Right lobe of liver (tissue), 6 donors: Measurements from ENCODE around the gene CXXC1. TPM values are rescaled to one million over a fixed set of nuclear protein-coding genes. Genes with fewer than 3 reads are reported as not detected.
A peak's percentile ranks its signal among the peaks of the same experiment; 100 is the strongest.
"Not testable (repeated sequence)": the region's sequence is repeated elsewhere in the genome, so short reads cannot be mapped to it uniquely, and the experiment has no call there.

ENCODE experiments used
- ATAC-seq, 4 donors: fragments of 200-7000 bp; cut with Tn5 transposase; one replicate each; pipeline ENCODE4 v1.9.1; 2020; ENCODE audit warnings: mild to moderate bottlenecking in 4 of 4, moderate library complexity in 4 of 4
- DNase-seq, 3 donors: peaks; one replicate each; pipeline ENCODE4 v3.0.0-alpha.2; 2020
- H3K27ac ChIP-seq, 3 donors: fragments of 200-600 bp; one replicate each; pipeline ENCODE4 v1.8.0; 2022
- H3K27me3 ChIP-seq, 2 donors: fragments of 200-600 bp; one replicate each; pipeline ENCODE4 v1.8.0; 2022
- H3K36me3 ChIP-seq, 4 donors: fragments of 200-600 bp; sonication (generic) in 1 of 4; one replicate each; pipeline versions ENCODE4 v1.5.1 to v1.8.0; 2017 to 2022; ENCODE audit warnings: control low read depth in 1 of 4
- H3K4me1 ChIP-seq, 4 donors: fragments of 200-600 bp; sonication (generic) in 1 of 4; one replicate each; pipeline versions ENCODE4 v1.5.1 to v1.8.0; 2017 to 2022; ENCODE audit warnings: control low read depth in 1 of 4
- H3K4me3 ChIP-seq, 3 donors: fragments of 200-600 bp; one replicate each; pipeline ENCODE4 v1.8.0; 2022
- H3K9me3 ChIP-seq, 4 donors: fragments of 200-600 bp; sonication (generic) in 1 of 4; one replicate each; pipeline versions ENCODE4 v1.5.1 to v1.8.0; 2017 to 2022; ENCODE audit warnings: control low read depth in 1 of 4
- POLR2A ChIP-seq: fragments of 450-650 bp; IDR thresholded peaks from one replicate; pipeline ENCODE4 v1.6.1; 2017; ENCODE audit warnings: antibody characterized with exemption, mild to moderate bottlenecking
- WGBS: methylation state at CpG from one replicate; pipeline ENCODE4 v1.1.6; 2018; ENCODE audit warnings: low coverage, low lambda C conversion rate; ENCODE audit not compliant: insufficient coverage; ENCODE audit errors: missing lambda C conversion rate; 5-methylcytosine and 5-hydroxymethylcytosine counted together
- intact Hi-C, 2 donors: fragments of 100-400 bp; cut with DNase I; formaldehyde crosslinking; loops; one replicate each; pipeline versions ENCODE4 v1.11.2 to v1.14.1; 2022
- small RNA-seq, 2 experiments: library from RNA; depleted of rRNA; stranded (forward); fragments of <200 nt; gene quantifications; one replicate each; pipeline ENCODE3, GENCODE V24; 2016
- total RNA-seq, 6 experiments: library from RNA; depleted of rRNA in 2 of 6; stranded (reverse); fragments of >200 nt in 2 of 6; fragmentation: NEBNext Ultra II Directional in 3 of 6; extraction: Animal tissue kit (Norgen Biotek cat#: 25700) in 3 of 6; gene quantifications; one replicate each; pipeline versions ENCODE4 v1.1.0 to v1.2.4, GENCODE V29; 2016 to 2023
- TF ChIP-seq, protein P1 (sequence below), 4 donors: fragments of 200-600 bp in 3 of 4; fragments of 450-650 bp in 1 of 4; IDR thresholded peaks; one replicate each; pipeline versions ENCODE4 v1.5.1 to v1.8.0; 2016 to 2022; ENCODE audit warnings: antibody characterized with exemption in 4 of 4, mild to moderate bottlenecking in 2 of 4
- donor health status: DM: no; HTN: yes; CAD: no.
- donor health status: DM: no; HTN: no; CAD: no.
- donor health status: DM: no; HTN: no; CAD: no.
- donor health status: DM: no; HTN: yes; CAD: no.
- donor health status: DM: no; HTN: yes; CAD: no.

Gene CXXC1
- total RNA-seq, 6 experiments from 2014 or later, result 16.4 to 34.9 (median 26.1) TPM

DNA sequence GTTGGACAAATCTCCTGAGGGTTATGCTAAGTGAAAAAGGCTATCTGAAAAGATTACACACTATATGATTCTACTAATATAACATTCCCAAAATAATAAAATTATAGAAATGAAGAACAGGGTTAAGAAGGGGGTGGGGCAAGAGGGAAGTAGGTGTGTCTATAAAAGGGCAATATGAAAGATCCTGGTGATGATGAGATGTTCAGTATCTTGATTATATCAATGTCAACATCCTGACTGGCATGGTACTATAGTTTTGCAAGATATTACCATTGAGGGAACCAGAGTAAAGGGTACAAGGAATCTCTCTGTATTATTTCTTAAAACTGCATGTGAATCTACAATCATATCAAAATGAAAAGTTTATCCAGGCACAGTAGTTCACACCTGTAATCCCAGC is 37.9 kb downstream of the CXXC1 start:
- no peaks in the 10 kb centered on the region for H3K9me3 ChIP-seq
- no peak for ATAC-seq
- H3K27me3 ChIP-seq, result no peaks in the 10 kb centered on the region
- no peak overlapping the region for H3K27ac ChIP-seq
- intact Hi-C loops, result no loop called here
- no peaks in the 10 kb centered on the region for H3K4me1 ChIP-seq
- TF ChIP-seq, protein P1, sequence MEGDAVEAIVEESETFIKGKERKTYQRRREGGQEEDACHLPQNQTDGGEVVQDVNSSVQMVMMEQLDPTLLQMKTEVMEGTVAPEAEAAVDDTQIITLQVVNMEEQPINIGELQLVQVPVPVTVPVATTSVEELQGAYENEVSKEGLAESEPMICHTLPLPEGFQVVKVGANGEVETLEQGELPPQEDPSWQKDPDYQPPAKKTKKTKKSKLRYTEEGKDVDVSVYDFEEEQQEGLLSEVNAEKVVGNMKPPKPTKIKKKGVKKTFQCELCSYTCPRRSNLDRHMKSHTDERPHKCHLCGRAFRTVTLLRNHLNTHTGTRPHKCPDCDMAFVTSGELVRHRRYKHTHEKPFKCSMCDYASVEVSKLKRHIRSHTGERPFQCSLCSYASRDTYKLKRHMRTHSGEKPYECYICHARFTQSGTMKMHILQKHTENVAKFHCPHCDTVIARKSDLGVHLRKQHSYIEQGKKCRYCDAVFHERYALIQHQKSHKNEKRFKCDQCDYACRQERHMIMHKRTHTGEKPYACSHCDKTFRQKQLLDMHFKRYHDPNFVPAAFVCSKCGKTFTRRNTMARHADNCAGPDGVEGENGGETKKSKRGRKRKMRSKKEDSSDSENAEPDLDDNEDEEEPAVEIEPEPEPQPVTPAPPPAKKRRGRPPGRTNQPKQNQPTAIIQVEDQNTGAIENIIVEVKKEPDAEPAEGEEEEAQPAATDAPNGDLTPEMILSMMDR (IDR thresholded peaks at IDR 0.05), result no peak
- TF ChIP-seq POLR2A, result no peak
- DNase-seq, result no peak
- no peak overlapping the region for H3K4me3 ChIP-seq
- no peaks in the 10 kb centered on the region for H3K36me3 ChIP-seq

DNA sequence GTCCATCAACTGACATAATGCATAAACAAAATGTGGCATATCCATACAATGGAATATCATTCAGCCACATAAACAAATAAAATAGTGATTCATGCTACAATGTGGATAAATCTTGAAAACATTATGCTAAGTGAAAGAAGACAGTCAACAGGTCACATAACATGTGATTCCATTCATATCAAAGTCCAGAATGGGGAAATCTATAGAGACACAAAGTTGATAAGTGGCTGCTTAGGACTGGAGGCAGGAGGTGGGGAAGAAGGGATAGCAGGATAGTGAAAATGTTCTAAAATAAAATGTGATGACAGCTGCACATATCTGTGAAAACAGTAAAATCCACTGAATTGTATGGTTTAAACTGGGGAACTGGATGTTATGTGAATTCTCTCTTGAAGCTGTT is 39.9 kb downstream of the CXXC1 start:
- intact Hi-C loops, result no loop called here
- Histone ChIP-seq H3K4me1 (no peaks in the 10 kb centered on the region), H3K9me3 (no peaks in the 10 kb centered on the region), H3K36me3 (no peaks in the 10 kb centered on the region), H3K4me3 (no peak overlapping the region), H3K27ac (no peak overlapping the region), H3K27me3 (no peaks in the 10 kb centered on the region)
- DNase-seq, result no peak
- peak in 3 of 4 donors; percentile 20 to 60 (median 38) for ATAC-seq
- no peak for TF ChIP-seq POLR2A
- TF ChIP-seq, protein P1 (IDR thresholded peaks at IDR 0.05), result no peak

DNA sequence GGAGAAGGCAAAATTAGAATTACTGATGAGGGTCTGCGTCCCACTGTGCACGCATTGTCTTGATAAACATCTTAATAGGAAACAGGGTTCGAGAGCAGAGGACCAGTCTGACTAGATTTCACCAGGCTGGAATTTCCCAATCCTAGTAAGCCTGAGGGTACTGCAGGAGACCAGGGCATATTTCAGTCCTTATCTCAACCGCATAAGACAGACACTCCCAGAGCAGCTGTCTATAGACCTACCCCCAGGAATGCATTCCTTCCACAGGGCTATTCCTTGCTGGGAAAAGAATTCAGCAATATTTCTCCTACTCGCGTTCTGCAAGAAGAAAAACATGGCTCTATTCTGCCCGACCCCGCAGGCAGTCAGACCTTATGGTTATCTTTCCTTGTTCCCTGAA is 45.7 kb downstream of the CXXC1 start:
- intact Hi-C loops, H3K27ac ChIP-seq, H3K9me3 ChIP-seq, DNase-seq, H3K4me1 ChIP-seq, H3K4me3 ChIP-seq, H3K36me3 ChIP-seq, H3K27me3 ChIP-seq, ATAC-seq: not testable (repeated sequence)
- WGBS, result 63% methylated on average over 7 of the region's 8 CpGs

DNA sequence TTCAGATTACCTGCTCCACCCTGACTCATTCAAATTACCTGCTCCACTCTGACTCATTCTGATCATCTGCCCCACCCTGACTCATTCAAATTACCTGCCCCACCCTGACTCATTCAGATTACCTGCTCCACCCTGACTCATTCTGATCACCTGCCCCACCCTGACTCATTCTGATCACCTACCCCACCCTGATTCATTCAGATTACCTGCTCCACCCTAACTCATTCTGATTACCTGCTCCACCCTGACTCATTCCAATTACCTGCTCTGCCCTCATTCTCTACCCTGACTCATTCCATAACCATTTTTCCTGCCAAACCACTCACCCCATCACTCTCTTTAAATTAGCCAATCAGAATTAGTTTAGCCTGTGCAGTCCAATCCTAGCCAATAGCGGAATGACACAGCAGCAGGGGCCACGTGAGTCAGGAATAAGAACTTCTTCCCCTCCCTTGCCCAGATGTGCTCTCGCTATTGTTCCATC is 47.4 kb downstream of the CXXC1 start:
- no peaks in the 10 kb centered on the region for H3K9me3 ChIP-seq
- H3K27me3 ChIP-seq, result no peaks in the 10 kb centered on the region
- no peaks in the 10 kb centered on the region for H3K4me1 ChIP-seq
- no peak overlapping the region for H3K27ac ChIP-seq
- H3K36me3 ChIP-seq, result no peaks in the 10 kb centered on the region
- intact Hi-C loops, result no loop called here
- ATAC-seq (no peak), DNase-seq (no peak)
- WGBS, result 60% methylated on average over 3 of the region's 3 CpGs
- TF ChIP-seq, protein P1 (IDR thresholded peaks at IDR 0.05), result no peak
- TF ChIP-seq POLR2A, result no peak
- H3K4me3 ChIP-seq, result no peak overlapping the region

DNA sequence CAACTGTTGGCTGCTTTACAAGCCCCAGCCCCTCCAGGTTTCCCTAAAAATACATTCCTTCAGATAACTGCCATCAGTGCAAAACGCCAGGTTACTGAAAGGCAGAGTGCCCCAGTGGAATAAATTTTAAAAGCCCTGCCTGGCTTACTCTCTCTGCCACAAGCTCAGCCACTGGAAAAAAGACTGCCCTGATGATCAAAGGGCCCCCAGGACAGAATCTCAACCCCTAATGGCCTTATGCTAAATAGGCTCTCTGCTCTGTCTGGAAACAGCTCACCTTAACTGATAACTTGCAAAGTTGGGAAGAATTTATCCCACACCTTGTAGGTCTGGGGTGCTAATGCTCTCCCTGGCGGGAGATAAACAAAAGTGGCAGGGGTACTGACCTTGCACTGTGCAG is 55.1 kb downstream of the CXXC1 start:
- no peaks in the 10 kb centered on the region for H3K4me1 ChIP-seq
- no peaks in the 10 kb centered on the region for H3K27me3 ChIP-seq
- 75% methylated on average over 2 of the region's 2 CpGs for WGBS
- no peak for DNase-seq
- TF ChIP-seq POLR2A, result no peak
- TF ChIP-seq, protein P1 (IDR thresholded peaks at IDR 0.05), result no peak
- no peaks in the 10 kb centered on the region for H3K9me3 ChIP-seq
- no peak overlapping the region for H3K27ac ChIP-seq
- ATAC-seq, result no peak
- intact Hi-C loops, result no loop called here
- H3K36me3 ChIP-seq, result no peaks in the 10 kb centered on the region
- H3K4me3 ChIP-seq, result no peak overlapping the region

Small RNA genes lying within 50 kb of the gene (small RNA-seq; reads per million reads assigned to genes)
- 0.19 to 0.26 reads per million in 2 experiments for gene RNA5SP458

Other genes starting within 250 kb of the CXXC1 start
- gene MYO5B, start 92.5 kb downstream of the CXXC1 start, total RNA-seq, result 10 to 100 TPM; 13.4 to 25.1 (median 16.6) TPM
- gene CFAP53, start 21.2 kb downstream of the CXXC1 start, total RNA-seq, result under 1 TPM in 3 of 6 experiments, not detected in 3; 0.13 to 0.17 (median 0.14) TPM
- 10 to 100 TPM; 29.7 to 32.4 (median 30.7) TPM for gene MBD1, start 6.2 kb downstream of the CXXC1 start, total RNA-seq
- gene SKA1, start 87.4 kb upstream of the CXXC1 start, total RNA-seq, result 1 to 10 TPM in 2 of 6 experiments, under 1 TPM in 3, not detected in 1; 0.15 to 1.5 (median 0.75) TPM